ENCODE results near the gene CPLANE1.

- TF ChIP-seq CTCF (optimal IDR thresholded peaks at IDR 0.05 in 1 of 3, IDR thresholded peaks at IDR 0.05 in 1 of 3, conservative IDR thresholded peaks at IDR 0.05 in 1 of 3; ENCODE audit: extremely low read depth in 1 of 3, insufficient read depth in 2 of 3, low read length in 3 of 3), result no peak
- TF ChIP-seq EZH2 (IDR thresholded peaks at IDR 0.05; ENCODE audit: low read length), result no peak
Measured at GRCh38 chr5:37283214-37283820, 34.1 kb upstream of the CPLANE1 start.
